ENCODE results near the gene DPM2.

Gene DPM2

DNA sequence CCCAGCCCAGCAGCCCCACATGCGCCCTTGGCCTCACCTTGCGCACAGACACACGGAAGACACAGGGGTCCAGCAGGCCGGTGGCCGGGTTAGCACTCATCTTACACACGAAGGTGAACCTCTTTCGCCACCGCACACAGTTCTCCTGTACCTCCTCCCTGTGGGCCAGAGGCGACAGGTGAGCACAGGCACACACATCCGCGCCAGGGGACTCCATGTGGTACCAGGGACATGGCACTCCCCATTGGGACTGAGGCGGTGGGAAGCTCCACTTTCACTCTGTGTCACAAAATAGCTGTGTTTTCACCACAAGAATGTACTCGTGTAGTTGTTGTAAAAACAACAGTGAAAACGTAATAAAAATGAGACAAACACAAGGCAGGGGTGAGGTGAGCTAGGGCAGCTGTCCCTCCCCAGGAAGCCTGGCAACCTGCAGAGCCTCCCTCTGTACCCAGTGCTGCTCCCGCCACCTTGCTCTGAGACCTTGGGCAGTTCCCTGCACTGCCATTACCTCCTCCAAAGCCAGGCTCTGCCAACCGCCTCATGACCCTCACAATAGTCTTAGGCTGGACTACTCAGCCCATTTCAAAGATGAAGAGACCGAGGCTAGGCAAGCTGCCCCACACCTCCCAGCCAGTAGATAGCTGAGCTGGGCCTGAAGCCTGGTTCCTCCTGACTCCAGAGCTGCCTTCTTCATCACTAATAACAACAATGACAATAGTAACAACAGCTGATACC lies 16.3 kb upstream of the DPM2 start:
- no peak for DNase-seq

DNA sequence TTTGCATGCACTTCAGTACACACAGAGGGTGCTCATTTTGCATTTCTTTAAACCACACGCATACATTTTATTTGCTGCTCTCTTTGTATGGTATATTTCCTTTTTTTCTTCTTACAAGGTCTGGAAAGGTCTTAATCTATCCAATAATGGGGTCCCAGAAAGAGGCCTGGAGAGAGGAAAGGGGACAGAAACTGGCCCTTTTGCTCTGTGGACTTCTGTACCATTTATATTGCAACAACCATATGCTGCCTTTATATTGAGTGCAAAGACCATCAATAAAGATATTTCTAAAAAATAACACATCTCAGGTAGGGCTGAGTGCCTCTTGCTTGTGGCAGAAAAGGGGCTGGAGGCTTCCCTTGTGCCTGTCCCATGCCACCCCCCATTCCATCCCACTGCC lies 15.5 kb upstream of the DPM2 start:
- no peak for DNase-seq

- DNase-seq: no peak
Observed at GRCh38 chr9:127950513-127951289, 13.0 kb upstream of the DPM2 start.

DNA sequence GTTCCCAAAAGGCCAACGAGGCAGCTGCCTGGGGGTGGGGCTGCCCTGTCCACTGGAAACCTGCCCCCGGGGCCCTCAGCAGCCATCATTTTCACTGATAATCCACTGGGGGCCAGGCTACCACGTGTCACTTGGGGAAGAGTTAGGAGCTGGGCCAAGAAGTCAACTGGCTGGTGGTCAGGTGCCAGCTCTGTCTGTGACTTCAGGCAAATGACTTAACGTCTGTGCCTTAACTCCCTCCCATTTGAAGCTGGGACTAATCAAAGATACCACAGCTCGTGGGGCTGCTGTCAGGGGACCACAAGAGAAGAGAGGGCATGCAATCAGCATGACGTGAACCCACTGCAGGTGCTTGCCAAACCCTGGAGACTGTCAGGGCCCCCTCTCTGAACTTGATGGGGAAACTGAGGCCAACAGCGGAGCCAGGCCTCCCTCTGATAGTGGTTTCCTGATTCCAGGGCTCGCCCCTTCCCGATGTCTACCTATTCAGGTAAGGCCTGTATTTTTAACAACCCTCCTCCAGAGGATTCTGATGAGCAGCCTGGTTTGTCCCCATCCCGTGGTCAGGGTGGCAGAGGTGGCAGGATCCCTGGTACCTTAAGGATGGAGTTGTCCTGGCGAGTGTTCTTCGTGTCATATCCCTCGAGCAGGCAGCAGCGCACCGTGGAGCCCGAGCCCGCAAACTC lies 12.3 kb upstream of the DPM2 start:
- DNase-seq: no peak

- DNase-seq: no peak
Observed at GRCh38 chr9:127947841-127948710, 10.4 kb upstream of the DPM2 start.

DNA sequence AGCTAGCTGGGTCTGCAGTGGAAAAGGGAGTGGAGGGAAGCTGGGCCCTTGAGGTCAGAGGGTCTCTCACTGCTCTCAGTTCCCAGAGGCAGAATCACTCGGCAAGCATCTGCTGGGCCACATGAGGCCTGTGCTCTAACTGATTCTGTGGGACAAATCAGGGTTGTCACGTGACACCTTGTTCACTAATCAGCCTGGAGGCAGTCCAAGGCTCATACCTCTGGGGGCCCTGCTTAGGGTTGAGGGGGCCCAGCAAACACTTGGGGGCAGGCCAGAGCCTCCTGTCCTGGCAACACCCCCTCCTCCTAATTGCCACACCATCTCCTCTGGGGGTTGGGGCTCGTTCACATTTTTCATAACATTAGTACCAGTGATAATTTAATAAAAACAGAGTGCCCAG lies 9.1 kb upstream of the DPM2 start:
- no peak for DNase-seq

GRCh38 chr9:127945942-127946341 lies 8.3 kb upstream of the DPM2 start:
- no peak for DNase-seq

DNA sequence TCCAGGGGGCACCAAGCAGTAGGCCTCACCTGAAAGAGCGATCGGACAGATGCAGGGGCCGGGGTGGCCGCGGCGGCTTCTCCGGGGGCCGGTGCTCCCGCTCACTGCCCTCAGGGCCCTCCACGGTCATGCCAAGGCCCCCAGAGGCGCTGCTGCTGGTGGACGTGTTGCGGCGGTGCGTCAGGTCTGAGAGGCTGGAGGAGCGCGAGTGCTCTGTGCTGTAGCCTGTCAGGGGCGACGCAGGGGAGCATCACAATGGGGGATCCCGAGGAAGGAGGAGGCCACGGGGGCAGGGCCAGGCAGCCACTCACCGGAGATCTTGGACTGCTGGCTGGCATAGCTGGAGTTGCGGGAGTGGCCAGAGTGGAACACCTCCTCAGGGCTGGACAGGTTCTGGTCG lies 7.7 kb upstream of the DPM2 start:
- no peak for DNase-seq

GRCh38 chr9:127944586-127945218 lies 7.0 kb upstream of the DPM2 start:
- DNase-seq: no peak

GRCh38 chr9:127943731-127944144 lies 6.1 kb upstream of the DPM2 start:
- peak; percentile 76 to 77 for DNase-seq

DNA sequence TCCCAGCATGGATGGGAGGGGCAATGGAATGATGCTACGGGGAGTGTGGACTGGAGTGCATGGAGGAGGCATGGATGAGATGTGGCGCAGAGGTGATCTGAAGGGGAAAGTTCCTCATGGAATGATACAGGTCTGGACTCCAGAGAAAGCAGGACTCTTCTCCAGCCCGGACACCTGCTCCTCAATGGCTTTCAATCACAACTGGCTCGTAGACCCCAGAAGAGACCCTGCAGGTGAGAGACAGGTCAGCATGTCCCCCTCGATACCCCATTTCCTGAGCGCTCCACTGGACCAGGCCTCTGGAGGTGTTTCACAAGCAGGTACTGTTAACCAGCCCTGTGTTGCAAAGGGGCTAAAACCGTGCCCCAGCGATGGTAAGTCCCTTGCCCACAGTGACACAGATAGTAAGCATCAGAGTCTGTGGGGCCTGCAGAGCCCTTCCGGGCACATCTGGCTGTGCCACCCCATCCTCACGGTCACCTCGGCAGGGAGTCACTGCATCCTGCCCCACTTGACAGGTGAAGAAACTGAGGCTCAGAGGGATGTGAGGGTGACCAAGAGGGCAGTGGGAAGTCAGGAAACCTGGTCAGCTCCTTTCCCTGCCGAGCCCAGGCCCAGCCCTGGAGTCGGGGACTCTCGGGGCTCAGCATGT lies 5.5 kb upstream of the DPM2 start:
- DNase-seq: no peak

- DNase-seq: peak in 1 of 2 experiments; percentile 36
Observed at GRCh38 chr9:127942216-127943010, 4.8 kb upstream of the DPM2 start.

- no peak for DNase-seq
Observed at GRCh38 chr9:127941961-127942215, 4.2 kb upstream of the DPM2 start.

- DNase-seq: no peak
Observed at GRCh38 chr9:127941062-127941960, 3.7 kb upstream of the DPM2 start.

- no peak for DNase-seq
Observed at GRCh38 chr9:127940593-127940992, 2.9 kb upstream of the DPM2 start.

DNA sequence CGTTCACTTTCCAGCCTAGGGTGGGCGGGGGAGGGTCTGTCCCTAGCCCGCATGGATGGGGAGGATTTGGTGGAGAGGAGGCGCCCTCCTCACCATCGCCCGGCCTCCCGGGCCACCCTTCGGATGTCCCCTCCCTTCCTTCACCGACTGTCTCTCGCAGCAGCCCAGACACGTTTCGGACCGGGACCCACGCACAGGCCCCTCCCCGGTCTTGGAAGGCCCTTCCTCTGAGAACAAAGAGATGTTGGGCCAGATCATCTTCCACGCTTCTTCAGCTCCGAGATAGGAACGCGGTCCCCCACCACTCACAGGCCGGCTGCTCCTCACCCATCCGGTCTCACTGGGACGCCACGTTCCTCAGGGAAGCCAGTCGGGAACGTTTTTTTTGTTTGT lies 640 bp upstream of the DPM2 start:
- no peak for DNase-seq

DNA sequence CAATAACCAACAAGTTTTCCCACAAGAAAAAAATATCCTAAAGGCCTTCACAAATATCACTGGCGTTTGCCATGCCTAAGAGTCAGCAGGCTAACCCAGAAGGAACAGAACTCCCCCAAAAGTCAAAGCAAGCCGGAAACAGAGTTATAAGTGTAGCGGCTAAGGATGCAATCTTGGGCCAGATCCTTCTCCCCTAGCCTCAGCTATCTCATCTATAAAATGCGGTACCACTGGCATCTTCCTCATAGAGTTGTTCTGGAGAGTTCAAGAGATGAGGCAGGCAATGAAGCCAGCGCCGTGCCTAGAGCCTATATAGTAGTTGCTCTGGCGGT lies 632 bp downstream of the DPM2 start:
- no peak for DNase-seq

DNA sequence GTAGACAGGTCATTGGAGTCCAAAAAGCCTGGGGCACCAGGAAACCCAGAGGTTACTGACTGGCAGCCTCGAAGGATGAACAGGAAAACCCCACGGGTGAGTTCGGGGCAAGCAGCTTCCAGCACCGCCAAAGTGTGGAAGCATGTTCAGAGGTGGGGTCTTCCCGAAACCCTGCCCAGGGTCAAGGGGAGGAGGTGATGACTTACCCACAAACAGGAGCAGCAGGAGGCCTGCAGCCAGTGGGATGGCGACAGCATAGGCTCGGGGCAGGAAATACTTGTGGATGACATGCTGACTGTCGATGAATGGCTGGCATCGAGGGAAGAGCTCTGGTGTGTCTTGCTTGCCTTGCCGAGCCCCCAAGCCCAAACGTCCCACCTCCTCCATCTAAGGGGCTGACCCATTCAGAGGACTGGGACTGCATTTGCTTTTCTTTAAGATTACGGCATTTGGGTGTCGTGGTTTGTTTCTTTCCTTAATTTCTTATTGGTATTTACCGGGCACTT lies 1.3 kb downstream of the DPM2 start:
- DNase-seq: no peak

GRCh38 chr9:127935765-127936221 lies 1.9 kb downstream of the DPM2 start:
- peak in 1 of 2 experiments; percentile 55 for DNase-seq

DNA sequence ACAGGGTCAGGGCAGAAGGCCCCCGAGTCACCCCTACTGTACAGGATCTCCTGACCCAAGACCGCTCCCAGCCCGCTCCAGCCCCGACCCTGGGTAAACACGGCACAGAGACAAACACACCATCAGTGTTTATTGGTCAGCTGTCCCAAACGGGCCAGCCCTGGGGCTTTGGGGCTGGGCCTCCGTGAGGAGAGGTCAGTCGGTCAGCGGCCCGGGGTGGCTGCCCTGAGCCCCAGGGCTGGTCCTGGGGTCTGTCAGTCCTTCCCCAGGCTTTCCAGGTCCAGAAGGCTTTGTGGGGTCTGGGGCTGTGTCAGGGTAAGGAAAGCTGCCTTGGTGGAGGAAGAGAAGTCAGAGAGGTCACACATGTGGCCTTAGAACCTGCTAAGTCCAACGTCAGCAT lies 2.7 kb downstream of the DPM2 start:
- DNase-seq: no peak

All from stimulated activated CD4-positive, alpha-beta T cell treated with anti-CD3 and anti-CD28 coated beads, Interleukin-4, amount 100 ng/mL, for 4 hours (primary cell).